H1 (cell line): ENCODE results near the gene SCMH1. TPM values are rescaled to one million over a fixed set of nuclear protein-coding genes. Genes with fewer than 3 reads are reported as not detected.

Experiments used
- CTCF ChIA-PET: fragments of 300-600 bp; sonication (Branson Sonifier 250); formaldehyde crosslinking; loops from one replicate; lab custom pipeline; 2021; ENCODE audit not compliant: partially characterized antibody; lab: Charles Lee
- POLR2A ChIA-PET: fragments of 300-600 bp; sonication (Branson Sonifier 250); formaldehyde crosslinking; loops from one replicate; lab custom pipeline; 2021; ENCODE audit warnings: inconsistent platforms; ENCODE audit not compliant: partially characterized antibody; lab: Charles Lee
- DNase-seq, 2 experiments: peaks; one replicate each; pipeline versions ENCODE4 v3.0.0 to v3.0.0-alpha.2; 2010 to 2022; ENCODE audit warnings: low spot score in 2 of 2, low read depth in 1 of 2, mixed read lengths in 1 of 2
- FAIRE-seq: peaks from 2 replicates; lab custom pipeline; 2011; peaks lifted over from hg19 to GRCh38; lab: Jason Lieb, UNC
- H2AFZ ChIP-seq: 2 replicates; pipeline ENCODE4 v1.8.1; 2012; ENCODE audit warnings: low read length, inconsistent platforms
- H2AK5ac ChIP-seq: 2 replicates; pipeline ENCODE4 v1.6.1; 2013; ENCODE audit warnings: low read depth, low read length
- H2BK120ac ChIP-seq: replicated peaks from 2 replicates; pipeline ENCODE3; 2013; ENCODE audit warnings: low read depth, low read length, inconsistent platforms
- H2BK12ac ChIP-seq: 2 replicates; pipeline ENCODE4 v1.6.1; 2013; ENCODE audit warnings: low read depth, low read length
- H2BK15ac ChIP-seq: 2 replicates; pipeline ENCODE4 v1.6.1; 2013; ENCODE audit warnings: low read length
- H2BK20ac ChIP-seq: 2 replicates; pipeline ENCODE4 v1.6.1; 2013; ENCODE audit warnings: low read length
- H2BK5ac ChIP-seq: 2 replicates; pipeline ENCODE4 v1.6.1; 2013; ENCODE audit warnings: low read depth, low read length
- H3K14ac ChIP-seq: 2 replicates; pipeline ENCODE4 v1.6.1; 2013; ENCODE audit warnings: inconsistent platforms; ENCODE audit not compliant: insufficient read length
- H3K18ac ChIP-seq: 2 replicates; pipeline ENCODE4 v1.6.1; 2013; ENCODE audit warnings: low read length; ENCODE audit errors: extremely low read depth
- H3K23ac ChIP-seq: 2 replicates; pipeline ENCODE4 v1.6.1; 2013; ENCODE audit warnings: inconsistent platforms; ENCODE audit not compliant: insufficient read length
- H3K23me2 ChIP-seq: 2 replicates; pipeline ENCODE4 v1.6.1; 2013; ENCODE audit warnings: low read depth, low read length
- H3K27ac ChIP-seq: 2 replicates; pipeline ENCODE4 v1.6.1; 2011; ENCODE audit warnings: low read depth, low read length, inconsistent platforms
- H3K27me3 ChIP-seq, 4 experiments: replicated peaks in 1 of 4; 1 replicate in 1 of 4; 2 replicates in 3 of 4; pipeline versions ENCODE4 v1.6.1 to v1.8.1; 2011 to 2013; ENCODE audit warnings: low read length in 3 of 4, mild to moderate bottlenecking in 3 of 4, inconsistent platforms in 2 of 4, mixed read lengths in 2 of 4, moderate library complexity in 1 of 4; ENCODE audit not compliant: control insufficient read depth in 3 of 4, insufficient read depth in 3 of 4; ENCODE audit errors: extremely low read depth in 1 of 4
- H3K36me3 ChIP-seq, 4 experiments: 2 replicates each; pipeline versions ENCODE4 v1.6.1 to v1.8.1; 2011 to 2013; ENCODE audit warnings: mild to moderate bottlenecking in 4 of 4, low read length in 3 of 4, moderate library complexity in 2 of 4, control low read depth in 1 of 4, inconsistent platforms in 1 of 4; ENCODE audit not compliant: insufficient read depth in 4 of 4, control insufficient read depth in 2 of 4
- H3K4ac ChIP-seq: replicated peaks from 2 replicates; pipeline ENCODE3; 2013; ENCODE audit warnings: low read length, low read depth, mixed read lengths, inconsistent platforms; ENCODE audit not compliant: insufficient read length
- H3K4me1 ChIP-seq, 4 experiments: replicated peaks in 1 of 4; 1 replicate in 1 of 4; 2 replicates in 3 of 4; pipeline versions ENCODE4 v1.6.1 to v1.8.1; 2011 to 2013; ENCODE audit warnings: low read length in 3 of 4, inconsistent platforms in 2 of 4, mixed read lengths in 1 of 4; ENCODE audit not compliant: insufficient read depth in 4 of 4, control insufficient read depth in 3 of 4
- H3K4me2 ChIP-seq, 2 experiments: 2 replicates each; pipeline versions ENCODE4 v1.6.1 to v1.8.1; 2011 to 2013; ENCODE audit warnings: low read depth in 2 of 2, low read length in 2 of 2, control low read depth in 1 of 2, inconsistent platforms in 1 of 2, mild to moderate bottlenecking in 1 of 2; ENCODE audit not compliant: insufficient read depth in 1 of 2
- H3K4me3 ChIP-seq, 4 experiments: fragments of 200-600, 300-600 bp in 1 of 4; sonication (generic), shearing (Covaris generic), sonication (Bioruptor Twin) in 1 of 4; 2 replicates each; pipeline versions ENCODE4 v1.5.1 to v1.8.1; 2011 to 2016; ENCODE audit warnings: low read length in 4 of 4, low read depth in 3 of 4, control low read depth in 2 of 4, inconsistent platforms in 2 of 4, mild to moderate bottlenecking in 2 of 4, mixed read lengths in 1 of 4, moderate library complexity in 1 of 4; ENCODE audit not compliant: insufficient read depth in 2 of 4; ENCODE audit errors: extremely low read depth in 1 of 4
- H3K56ac ChIP-seq: replicated peaks from 2 replicates; pipeline ENCODE3; 2013; ENCODE audit warnings: low read depth, mild to moderate bottlenecking, mixed read lengths, low read length, inconsistent platforms; ENCODE audit not compliant: insufficient read length
- H3K79me1 ChIP-seq: 2 replicates; pipeline ENCODE4 v1.6.1; 2013; ENCODE audit warnings: low read depth, low read length, control low read depth
- H3K79me2 ChIP-seq, 2 experiments: 2 replicates each; pipeline versions ENCODE4 v1.6.1 to v1.8.1; 2012 to 2013; ENCODE audit warnings: low read length in 2 of 2, mild to moderate bottlenecking in 2 of 2, inconsistent platforms in 1 of 2; ENCODE audit not compliant: insufficient read depth in 2 of 2, control insufficient read depth in 1 of 2
- H3K9ac ChIP-seq, 4 experiments: replicated peaks in 1 of 4; 1 replicate in 1 of 4; 2 replicates in 3 of 4; pipeline versions ENCODE4 v1.6.1 to v1.8.1; 2011 to 2013; ENCODE audit warnings: low read depth in 3 of 4, low read length in 3 of 4, control low read depth in 2 of 4, mild to moderate bottlenecking in 2 of 4, moderate library complexity in 2 of 4, inconsistent platforms in 1 of 4; ENCODE audit errors: extremely low read depth in 1 of 4
- H3K9me3 ChIP-seq, 2 experiments: 2 replicates each; pipeline versions ENCODE4 v1.6.1 to v1.8.1; 2012 to 2013; ENCODE audit warnings: mild to moderate bottlenecking in 2 of 2, moderate library complexity in 2 of 2, control low read depth in 1 of 2, inconsistent platforms in 1 of 2, low read depth in 1 of 2, low read length in 1 of 2, mixed read lengths in 1 of 2; ENCODE audit not compliant: insufficient read depth in 2 of 2
- H4K20me1 ChIP-seq, 2 experiments: replicated peaks in 1 of 2; 2 replicates each; pipeline versions ENCODE3 to v1.8.1; 2011 to 2013; ENCODE audit warnings: inconsistent platforms in 2 of 2, low read length in 2 of 2, mild to moderate bottlenecking in 1 of 2; ENCODE audit not compliant: insufficient read depth in 2 of 2, control insufficient read depth in 1 of 2
- H4K5ac ChIP-seq: 2 replicates; pipeline ENCODE4 v1.6.1; 2013; ENCODE audit warnings: low read length, low read depth, mixed read lengths, inconsistent platforms; ENCODE audit not compliant: insufficient read length
- H4K8ac ChIP-seq: 2 replicates; pipeline ENCODE4 v1.8.0; 2013; ENCODE audit warnings: mild to moderate bottlenecking, moderate library complexity, low read length, inconsistent platforms; ENCODE audit not compliant: insufficient read depth; ENCODE audit errors: extremely low read depth
- H4K91ac ChIP-seq: replicated peaks from 2 replicates; pipeline ENCODE3; 2013; ENCODE audit warnings: low read length, mixed read lengths, inconsistent platforms; ENCODE audit not compliant: insufficient read length
- BRCA1 ChIP-seq: IDR thresholded peaks from 2 replicates; pipeline ENCODE4 v1.6.1; 2012; ENCODE audit warnings: low read depth, low read length, improper control_type of control experiment
- EZH2 ChIP-seq: fragments of 200-600 bp; sonication (generic); IDR thresholded peaks from 2 replicates; pipeline ENCODE4 v1.7.1; 2012; ENCODE audit warnings: low read depth, mild to moderate bottlenecking, moderate library complexity, low read length, inconsistent platforms; ENCODE audit not compliant: severe bottlenecking
- SAP30 ChIP-seq: fragments of 300-600 bp; sonication (generic); IDR thresholded peaks from 2 replicates; pipeline ENCODE4 v1.7.1; 2012; ENCODE audit warnings: low read length, moderate library complexity, mild to moderate bottlenecking, inconsistent platforms; ENCODE audit not compliant: insufficient read depth, insufficient replicate concordance
- SIRT6 ChIP-seq: IDR thresholded peaks from one replicate; pipeline ENCODE4 v1.7.1; 2012; ENCODE audit warnings: low read length, inconsistent platforms
- WGBS, 2 experiments: shearing (Covaris generic) in 1 of 2; methylation state at CpG; one replicate each; pipeline versions ENCODE4 v1.1.6 to v1.1.7; 2013 to 2015; ENCODE audit warnings: low lambda C conversion rate in 2 of 2, mixed read lengths in 2 of 2, inconsistent platforms in 1 of 2, low coverage in 1 of 2, missing lambda C conversion rate in 1 of 2; ENCODE audit not compliant: insufficient replicate concordance in 2 of 2, insufficient coverage in 1 of 2, insufficient read length in 1 of 2; ENCODE audit errors: extremely low coverage in 1 of 2, missing lambda C conversion rate in 1 of 2; 5-methylcytosine and 5-hydroxymethylcytosine counted together
- polyA plus RNA-seq, 7 experiments: library from polyadenylated mRNA; depleted of rRNA in 3 of 7; stranded (reverse) in 5 of 7; unstranded in 2 of 7; fragments of >200 nt in 5 of 7; fragments of 200-250 nt in 2 of 7; gene quantifications; 1 replicate in 5 of 7; 2 replicates in 1 of 7; 4 replicates in 1 of 7; pipeline versions ENCODE4 v1.2.1 to v1.2.3, GENCODE V29; 2011 to 2013; ENCODE audit warnings: missing spikeins in 2 of 7, mixed read lengths in 2 of 7
- total RNA-seq: library from RNA; stranded (reverse); fragmentation: NEBNext Ultra II Directional; extraction: Animal tissue kit (Norgen Biotek cat#: 25700); gene quantifications from 2 replicates; pipeline ENCODE4 v1.2.1, GENCODE V29; 2021
- TF ChIP-seq, protein P1 (sequence below): IDR thresholded peaks from 2 replicates; pipeline ENCODE4 v1.6.1; 2012; ENCODE audit warnings: low read length, inconsistent platforms

SCMH1 gene
- total and polyA plus RNA-seq, 2 of the 8 experiments (the other 6 are each of a cell fraction or from before 2014, with no cell fraction given), result 16.6 to 30.7 TPM

DNA sequence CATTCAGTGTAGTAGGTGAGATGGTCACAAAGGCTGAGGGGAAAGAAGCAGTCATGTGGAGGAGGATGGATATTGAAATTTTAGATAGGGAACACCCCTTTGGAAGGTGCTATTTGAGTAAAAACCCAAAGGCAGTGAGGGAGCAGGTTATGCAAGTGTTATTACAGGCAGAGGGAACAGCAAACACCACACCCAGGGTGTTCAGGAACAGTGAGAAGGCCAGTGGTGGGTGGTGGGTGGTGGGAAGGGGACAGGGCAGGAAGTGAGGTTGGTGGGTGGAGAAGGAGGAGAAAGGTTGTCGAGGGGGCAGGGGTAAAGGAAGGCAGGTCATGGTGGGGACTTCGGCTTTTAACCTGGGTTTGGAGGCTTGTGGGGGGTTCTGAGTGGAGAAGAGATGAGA is 39.2 kb upstream of the SCMH1 start:
- Histone ChIP-seq H3K9me3 (no peaks in the 10 kb centered on the region), H3K36me3 (no peaks in the 10 kb centered on the region), H2BK20ac (no peak overlapping the region), H3K18ac (no peak overlapping the region), H2BK12ac (no peak overlapping the region), H3K4me3 (no peak overlapping the region), H2BK5ac (no peak overlapping the region), H3K79me1 (no peaks in the 10 kb centered on the region; the same call in 1 of the 2 replicates), H3K27ac (no peak overlapping the region), H2AK5ac (no peak overlapping the region), H4K91ac (no peak overlapping the region), H3K79me2 (no peaks in the 10 kb centered on the region), H3K9ac (no peak overlapping the region), H3K4me2 (no peak overlapping the region), H4K5ac (no peak overlapping the region), H2AFZ (no peak overlapping the region), H4K20me1 (peaks cover 0 to 6% of the 10 kb centered on the region in 2 experiments), H3K14ac (no peak overlapping the region), H3K27me3 (no peaks in the 10 kb centered on the region; a peak in 2 of 7 replicates), H2BK120ac (no peak overlapping the region), H3K23me2 (peaks cover 2% of the 10 kb centered on the region; the same call in 1 of the 2 replicates), H4K8ac (no peak overlapping the region; the same call in 1 of the 2 replicates), H2BK15ac (no peak overlapping the region), H3K56ac (no peak overlapping the region), H3K23ac (no peak overlapping the region), H3K4me1 (peaks cover 4 to 7% (median 6%) of the 10 kb centered on the region in 4 experiments), H3K4ac (no peak overlapping the region)
- FAIRE-seq, result no peak
- ChIA-PET CTCF (interaction anchor here (1.2 to 14.8 kb wide), 13 partner anchors 10 to 170 kb away, joined by 3 to 213 read pairs (median 22); no protein-coding TSS in a partner anchor), POLR2A (interaction anchor here (0.6 kb wide), 1 partner anchor 22 kb away, joined by 3 read pairs; no protein-coding TSS in a partner anchor)
- DNase-seq, result no peak
- WGBS, 2 experiments, result 84% methylated on average over 2 of the region's 2 CpGs; no CpG with 5 or more reads in 1 of the 2 experiments
- no peak for TF ChIP-seq EZH2
- no peak for TF ChIP-seq BRCA1
- TF ChIP-seq SIRT6, result no peak
- no peak for TF ChIP-seq SAP30
- TF ChIP-seq, protein P1, sequence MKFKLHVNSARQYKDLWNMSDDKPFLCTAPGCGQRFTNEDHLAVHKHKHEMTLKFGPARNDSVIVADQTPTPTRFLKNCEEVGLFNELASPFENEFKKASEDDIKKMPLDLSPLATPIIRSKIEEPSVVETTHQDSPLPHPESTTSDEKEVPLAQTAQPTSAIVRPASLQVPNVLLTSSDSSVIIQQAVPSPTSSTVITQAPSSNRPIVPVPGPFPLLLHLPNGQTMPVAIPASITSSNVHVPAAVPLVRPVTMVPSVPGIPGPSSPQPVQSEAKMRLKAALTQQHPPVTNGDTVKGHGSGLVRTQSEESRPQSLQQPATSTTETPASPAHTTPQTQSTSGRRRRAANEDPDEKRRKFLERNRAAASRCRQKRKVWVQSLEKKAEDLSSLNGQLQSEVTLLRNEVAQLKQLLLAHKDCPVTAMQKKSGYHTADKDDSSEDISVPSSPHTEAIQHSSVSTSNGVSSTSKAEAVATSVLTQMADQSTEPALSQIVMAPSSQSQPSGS, result no peak
